GM18861 (cell line): ENCODE results near the gene ZNF32.

Experiments
- ATAC-seq: cut with Tn5 transposase; IDR thresholded peaks from one replicate; pipeline ENCODE4 v1.9.1; 2021; ENCODE audit not compliant: unreplicated experiment

The ZNF32 gene

DNA sequence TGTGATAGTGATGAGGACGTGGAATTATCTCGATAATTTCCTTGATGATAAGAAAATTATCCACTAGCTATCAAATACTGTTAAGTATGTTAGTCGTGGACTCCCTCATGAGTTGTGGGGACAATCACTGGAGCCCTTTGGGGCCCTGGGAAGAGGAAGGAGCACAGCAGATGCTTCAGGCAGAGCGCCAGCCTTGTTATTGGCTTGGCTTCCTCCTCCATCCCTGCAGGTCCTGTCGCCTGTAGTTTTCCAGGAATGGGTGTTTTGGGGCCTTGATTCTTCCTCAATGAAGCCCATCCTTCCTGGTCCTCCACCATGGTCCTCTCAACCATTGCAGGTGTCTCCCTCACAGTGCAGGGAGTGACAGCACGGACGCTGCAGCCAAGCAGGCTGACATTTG is 32.5 kb upstream of the ZNF32 start:
- ATAC-seq, result no peak

DNA sequence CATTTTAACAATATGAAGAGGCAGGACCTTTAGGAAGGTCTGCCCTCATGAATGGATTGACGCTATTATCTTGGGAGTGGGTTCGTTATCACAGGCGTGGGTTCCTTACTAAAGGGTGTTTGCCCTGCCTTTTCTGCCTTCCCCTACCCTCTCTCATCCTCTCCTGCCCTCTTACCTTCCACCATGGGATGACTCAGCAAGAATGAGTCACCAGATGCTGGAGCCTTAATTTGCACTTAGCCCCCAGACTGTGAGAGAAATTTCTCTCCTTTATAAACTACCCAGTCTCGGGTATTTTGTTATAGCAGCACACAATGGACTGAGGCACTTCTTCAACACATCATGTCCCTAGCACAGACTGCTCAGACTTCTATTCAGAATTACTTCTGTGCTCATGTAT is 31.4 kb upstream of the ZNF32 start:
- ATAC-seq, result no peak

DNA sequence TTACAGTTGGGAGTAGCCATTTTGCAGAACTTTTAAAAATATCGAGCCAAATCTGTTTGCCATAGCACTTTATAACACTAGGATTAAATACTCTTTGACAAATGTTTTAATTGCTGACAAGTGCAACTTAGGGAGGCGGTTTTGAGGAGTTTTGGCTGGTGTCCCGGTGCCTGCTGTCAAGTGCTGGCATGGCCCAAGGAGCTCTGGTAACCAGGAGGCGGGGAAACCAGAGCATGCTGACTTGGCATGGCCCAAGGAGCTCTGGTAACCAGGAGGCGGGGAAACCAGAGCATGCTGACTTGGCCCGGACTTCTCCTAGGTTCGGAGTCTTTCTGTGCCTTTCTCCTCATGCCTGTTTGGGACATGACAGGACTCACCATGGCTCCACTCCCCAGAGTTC is 30.8 kb upstream of the ZNF32 start:
- ATAC-seq, result no peak

DNA sequence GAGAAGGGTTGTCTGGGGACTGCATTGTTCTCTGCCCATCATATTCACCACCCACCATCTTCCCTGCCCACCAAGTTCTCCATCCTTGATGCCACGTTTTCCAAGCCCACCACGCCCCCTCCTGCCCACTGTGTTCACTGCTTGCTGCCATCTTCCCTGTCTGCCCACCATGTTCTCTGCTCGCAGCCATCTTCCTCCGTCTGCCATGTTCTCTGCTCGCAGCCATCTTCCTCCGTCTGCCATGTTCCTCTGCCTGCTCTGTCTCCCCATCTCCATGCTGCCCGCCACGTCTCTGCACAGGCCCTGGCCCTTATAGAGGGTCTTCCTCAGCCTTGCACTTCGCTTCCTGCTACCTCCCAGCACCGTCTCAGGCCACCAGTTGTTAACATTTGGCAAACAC is 30.0 kb upstream of the ZNF32 start:
- no peak for ATAC-seq

DNA sequence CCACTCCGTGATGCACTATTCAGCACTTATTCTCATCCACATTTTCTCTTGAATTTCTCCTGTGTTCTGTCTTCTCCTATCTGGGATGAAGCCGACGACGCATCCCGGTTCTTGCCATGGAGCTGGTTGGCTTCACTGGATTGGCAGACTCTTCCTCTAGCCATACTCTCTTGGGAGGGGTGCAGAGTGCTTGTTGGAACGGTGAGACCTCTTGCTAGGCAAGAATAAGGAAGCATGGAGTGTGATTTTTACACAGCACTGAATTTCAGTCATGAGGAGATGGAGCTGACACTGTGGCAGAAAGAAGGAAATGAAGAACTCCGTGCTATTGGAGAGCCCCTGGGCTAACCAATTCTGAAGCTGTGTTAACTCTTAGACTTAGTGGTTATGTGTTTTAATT is 28.2 kb upstream of the ZNF32 start:
- no peak for ATAC-seq

DNA sequence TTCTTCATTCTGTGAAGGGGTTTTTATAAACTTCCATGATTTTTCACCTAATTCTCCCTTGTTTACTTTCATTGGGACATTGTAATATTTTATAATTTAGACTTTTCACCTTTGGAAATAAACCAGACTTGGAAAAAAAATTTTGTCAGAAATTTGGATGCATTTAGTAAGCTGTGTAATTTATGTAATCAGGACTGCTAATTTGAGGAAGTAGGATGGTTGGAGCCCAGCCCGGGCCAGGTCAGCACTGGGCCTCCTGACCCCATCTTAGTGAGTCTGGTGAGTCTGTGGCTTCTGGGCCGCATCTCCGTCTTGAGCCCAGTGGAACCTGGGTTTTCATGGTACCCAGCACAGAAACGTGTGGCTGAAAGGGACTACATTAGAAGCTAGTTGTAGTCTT is 27.6 kb upstream of the ZNF32 start:
- no peak for ATAC-seq

DNA sequence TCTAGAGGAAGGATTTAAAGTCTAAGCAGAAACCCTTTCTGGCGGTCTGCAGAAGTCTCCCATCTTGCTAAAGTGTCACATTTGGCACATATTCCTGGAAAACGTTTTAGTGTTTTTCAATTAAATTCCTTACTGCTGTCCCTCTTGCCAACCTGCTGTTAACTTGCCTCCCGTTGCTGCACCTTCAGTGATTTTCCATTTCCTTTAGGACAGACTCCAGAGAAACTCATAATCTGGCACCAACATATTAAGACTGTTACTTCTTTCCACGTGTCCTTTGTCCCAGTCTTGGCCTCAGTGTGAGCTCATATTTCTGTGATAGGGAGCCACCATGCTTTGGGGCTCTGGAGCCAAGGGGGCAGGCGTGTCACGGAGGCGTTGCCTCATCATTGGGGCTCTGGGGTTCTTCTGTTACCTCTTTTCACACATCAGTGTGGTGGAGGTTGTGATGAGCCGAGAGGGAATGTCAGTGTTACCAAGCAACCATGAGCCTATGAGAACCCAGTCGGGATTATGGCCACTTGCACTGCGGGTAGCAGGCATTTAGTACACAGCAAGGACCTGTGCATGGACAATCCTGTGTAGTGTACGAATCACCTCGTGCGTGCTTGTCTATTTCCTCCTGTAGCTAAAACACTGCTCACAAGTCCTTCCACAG is 26.0 kb upstream of the ZNF32 start:
- no peak for ATAC-seq

DNA sequence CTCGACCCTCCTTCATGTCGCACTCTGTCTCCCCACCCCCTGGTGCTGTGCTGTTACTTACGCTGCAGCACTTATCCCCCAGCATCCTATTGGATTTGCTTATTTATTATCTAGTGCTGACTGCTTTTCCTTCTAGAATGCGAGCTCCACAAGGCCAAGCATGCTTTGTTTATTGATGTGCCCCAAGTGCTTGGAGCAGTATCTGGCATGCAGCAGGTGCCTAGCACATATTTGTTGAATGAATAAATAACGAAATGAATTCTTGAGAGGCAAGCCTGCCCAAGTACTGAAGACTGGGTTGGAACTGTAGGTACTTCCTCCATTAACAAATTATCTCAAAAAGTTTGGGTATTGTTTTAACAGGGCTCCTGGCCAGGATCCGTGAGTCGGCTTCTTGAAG is 24.8 kb upstream of the ZNF32 start:
- ATAC-seq, result no peak

DNA sequence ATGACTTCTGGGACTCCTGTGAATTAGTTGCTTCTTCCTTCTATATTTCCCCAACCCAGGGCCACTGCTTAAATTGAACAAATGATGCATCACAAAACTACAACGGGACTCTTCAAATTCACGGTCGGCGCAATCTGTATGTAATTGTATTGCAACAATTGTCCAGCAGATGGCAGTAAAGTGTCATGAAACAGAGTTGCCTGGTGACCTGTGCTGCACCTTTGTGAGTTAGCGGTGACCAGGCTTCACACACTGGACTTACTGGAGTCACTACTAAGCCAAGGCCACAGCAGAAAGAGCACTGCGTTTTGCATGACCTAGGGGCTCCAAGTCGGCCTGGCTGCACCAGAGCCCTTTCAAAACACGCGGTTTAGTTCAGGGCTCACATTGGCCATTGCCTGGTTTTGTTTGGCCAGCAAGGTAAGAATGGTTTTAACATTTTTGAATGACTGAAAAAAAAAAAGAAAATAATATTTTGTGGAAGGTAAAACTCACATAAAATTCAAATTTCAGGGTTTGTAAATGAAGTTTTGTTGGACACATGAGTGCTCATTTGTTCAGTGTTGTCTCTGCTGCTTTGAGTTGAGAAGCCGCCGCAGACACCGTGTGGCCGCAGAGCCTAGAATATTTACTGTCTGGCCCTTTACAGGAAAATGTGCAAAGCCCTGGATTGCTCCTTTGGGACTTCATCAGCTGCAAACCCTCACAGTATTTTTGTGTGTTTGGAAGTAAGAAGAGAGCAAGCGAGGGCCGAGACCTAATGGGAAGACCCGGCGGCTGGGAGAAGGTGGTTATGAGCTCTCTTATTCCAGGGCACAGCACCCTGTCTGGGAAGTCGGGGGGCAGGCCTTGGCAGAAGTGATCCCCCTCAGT is 23.2 kb upstream of the ZNF32 start:
- ATAC-seq, result peak; percentile 56

DNA sequence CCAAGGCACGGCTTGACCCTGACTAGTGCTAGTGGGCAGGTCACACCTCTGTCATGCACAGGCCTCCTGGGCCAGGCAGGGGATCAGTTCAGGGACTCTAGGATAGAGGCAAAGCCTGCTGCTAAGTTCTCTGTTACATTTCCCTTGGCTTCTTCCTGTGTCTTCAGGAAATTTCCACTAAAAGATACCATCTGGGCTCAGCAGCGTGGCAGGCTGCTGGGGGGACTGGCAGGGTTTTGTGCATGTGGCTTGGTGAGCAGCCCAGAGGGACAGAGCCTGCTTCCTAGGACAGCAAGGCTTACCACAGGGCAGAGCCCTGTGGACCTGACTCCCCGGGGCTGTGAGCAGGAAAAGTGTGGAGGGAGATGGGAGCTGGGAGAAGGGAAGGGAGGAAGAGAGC is 20.7 kb upstream of the ZNF32 start:
- no peak for ATAC-seq

DNA sequence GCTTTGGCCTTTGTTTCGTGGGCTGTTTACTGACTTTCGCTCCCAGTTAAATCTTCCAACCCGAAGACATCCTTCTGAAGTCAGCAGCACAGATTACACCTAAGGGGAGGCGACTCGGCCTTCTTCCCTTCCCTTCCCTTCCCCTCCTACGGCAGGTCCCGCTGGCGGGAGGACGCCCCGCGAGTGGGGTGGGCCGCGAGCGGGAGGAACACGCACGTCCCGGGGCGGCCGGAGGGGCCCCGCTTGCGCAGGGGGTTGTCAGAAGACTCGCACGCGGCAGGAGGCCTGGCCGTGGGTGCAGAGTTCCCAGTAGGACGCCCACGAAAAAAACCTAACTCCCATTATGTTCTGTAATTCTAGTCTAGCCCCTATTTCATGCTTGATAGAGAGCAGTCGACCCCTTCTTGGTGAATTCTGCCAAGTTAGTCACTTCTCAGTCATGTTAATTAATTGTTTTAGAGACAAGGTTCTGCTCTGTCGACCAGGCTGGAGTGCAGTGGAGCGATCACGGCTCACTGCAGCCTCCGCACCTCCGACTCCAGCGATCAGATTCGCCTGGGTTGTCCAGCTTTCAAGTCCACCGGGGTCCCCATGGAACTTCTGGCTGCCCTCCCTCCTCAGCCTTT is 19.2 kb upstream of the ZNF32 start:
- no peak for ATAC-seq

DNA sequence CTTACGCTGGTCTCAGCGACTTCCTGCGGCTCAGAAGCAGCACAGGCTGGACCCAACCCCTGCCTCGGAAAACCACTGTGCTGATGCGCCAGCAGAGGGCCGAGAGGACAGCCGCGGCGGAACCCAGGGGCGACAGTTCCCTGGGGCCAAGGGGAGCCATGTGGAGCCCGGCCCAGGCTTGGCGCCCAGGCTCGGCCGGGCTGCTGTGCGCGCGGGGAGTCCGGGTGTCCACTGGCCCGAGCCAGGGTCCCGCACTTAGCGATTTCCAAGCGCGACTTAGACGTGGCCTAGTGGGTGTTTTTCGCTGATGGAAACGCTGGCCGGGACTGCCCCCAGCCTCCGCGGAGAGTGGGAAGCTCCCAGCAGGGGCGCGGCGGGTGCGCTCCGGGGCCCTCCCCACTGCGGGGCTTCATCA is 18.6 kb upstream of the ZNF32 start:
- ATAC-seq, result no peak

DNA sequence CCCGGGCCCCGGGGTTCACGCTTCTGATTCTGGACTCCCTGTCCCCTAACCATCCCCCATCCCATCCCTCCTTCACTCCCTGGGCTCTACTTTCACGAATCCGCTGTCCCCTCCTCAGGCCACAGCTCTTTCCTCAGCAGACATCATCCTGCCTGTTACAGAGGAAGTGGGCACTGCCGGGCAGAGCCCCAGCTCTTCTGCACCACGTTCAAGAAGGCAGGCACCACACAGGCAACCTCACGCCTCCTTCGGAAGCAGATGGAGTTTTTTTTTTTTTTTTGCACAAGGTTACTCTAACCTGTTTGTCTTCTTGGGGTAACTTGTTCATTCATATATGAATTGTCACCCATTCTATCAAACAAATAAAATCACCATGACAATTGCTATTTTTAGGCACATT is 17.9 kb upstream of the ZNF32 start:
- ATAC-seq, result no peak

DNA sequence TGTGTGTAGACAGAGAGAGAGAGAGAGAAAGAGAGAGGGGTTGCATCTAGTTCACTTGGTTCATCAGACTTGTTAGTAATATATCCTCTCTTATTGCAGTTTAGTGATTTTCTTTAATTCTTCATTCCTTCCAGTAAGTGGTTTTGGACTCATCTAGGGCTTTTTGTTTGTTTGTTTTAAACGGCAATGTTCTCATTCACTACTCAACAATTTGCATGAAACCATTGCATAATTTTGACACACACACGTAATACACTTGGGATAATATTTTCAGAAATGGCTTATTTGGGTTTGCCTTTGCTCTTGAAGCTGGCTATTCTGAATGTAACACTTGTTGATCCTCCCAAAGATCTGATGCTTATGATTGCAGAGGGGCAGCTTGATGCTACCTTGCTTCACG is 16.4 kb upstream of the ZNF32 start:
- no peak for ATAC-seq

DNA sequence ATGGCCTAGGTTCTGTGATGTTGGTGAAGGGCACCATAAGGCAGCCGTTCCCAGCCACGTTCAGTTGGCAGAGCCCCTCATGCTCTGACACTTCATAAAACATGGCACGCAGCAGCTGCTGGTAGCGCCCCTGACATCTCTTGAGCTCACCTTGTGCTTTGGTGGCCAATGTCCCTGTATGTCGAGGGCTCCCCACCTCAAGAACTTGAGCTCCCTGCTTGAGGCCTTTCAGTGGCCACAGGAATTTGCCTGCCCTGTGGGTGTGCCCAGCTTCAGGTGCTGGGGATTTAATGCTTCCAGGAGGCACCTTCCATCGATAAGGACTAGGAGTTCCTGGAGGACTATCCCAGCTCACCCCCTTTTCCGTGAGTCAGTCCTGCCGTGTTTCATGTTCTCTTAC is 9.5 kb upstream of the ZNF32 start:
- ATAC-seq, result no peak

DNA sequence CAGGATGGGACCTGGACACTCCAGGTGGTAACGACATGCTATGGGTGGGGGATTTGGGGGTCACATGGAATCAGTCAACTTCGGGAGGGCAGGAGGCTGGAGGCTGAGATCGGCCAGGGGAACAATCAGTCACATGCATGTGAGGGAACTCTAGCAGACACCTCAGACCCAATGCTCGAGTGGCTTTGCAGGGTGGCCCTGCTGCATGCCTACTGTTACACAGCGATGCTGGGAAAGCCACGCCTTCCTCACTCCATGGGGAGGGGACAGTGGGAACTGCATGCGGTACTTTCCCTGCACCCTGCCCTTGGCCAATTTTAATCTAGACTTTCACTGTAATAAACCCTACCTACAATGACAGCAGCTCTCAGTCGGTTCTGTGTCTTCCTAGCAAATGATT is 6.6 kb upstream of the ZNF32 start:
- no peak for ATAC-seq

DNA sequence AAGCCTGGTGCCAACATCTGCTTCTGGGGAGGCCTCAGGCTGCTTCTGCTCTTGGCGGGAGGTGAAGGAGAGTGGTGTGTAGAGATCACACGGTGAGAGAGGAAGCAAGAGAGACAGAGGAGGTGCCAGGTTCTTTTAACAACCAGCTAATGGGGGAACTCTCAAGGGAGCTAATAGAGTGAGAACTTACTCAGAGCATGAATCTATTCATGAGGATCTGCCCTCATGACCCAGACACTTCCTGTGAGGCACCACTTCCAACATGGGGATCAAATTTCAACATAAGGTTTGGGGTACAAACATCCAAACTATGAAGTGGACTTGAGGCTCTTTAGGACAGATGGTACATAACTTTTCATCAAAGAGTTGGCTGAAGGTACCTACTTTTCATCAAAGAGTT is 5.1 kb upstream of the ZNF32 start:
- ATAC-seq, result no peak

DNA sequence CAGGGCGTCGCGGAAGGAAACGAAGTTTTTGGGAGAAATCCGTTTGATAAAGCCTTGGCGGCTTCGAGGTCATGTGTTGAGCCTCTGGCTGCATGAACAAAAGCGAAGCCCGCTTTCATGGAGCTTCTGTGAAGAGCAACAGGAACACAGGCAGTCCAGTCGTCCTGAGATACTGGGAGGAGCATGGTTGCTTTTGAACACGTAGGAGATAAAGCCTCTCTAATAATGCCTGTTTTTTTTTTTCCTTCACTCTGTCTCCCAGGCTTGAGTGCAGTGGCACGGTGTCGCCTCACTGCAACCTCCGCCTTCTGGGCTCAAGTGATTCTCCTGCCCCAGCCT is 473 bp upstream of the ZNF32 start:
- ATAC-seq, result no peak

DNA sequence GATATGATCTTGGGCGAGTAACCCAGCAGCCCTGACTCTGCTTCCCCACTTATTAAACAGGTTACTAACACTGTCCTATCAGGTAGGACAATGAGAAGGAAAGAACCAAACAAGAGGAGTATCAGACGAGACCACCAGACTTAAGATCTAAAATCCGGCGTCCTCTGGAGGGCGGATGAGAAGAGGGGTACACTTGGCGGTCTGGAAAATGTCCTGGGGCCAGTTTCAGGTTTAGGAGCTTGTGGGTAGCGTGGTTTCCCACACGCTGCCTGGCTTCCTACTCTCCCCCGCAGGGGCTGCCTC is 635 bp downstream of the ZNF32 start:
- no peak for ATAC-seq

DNA sequence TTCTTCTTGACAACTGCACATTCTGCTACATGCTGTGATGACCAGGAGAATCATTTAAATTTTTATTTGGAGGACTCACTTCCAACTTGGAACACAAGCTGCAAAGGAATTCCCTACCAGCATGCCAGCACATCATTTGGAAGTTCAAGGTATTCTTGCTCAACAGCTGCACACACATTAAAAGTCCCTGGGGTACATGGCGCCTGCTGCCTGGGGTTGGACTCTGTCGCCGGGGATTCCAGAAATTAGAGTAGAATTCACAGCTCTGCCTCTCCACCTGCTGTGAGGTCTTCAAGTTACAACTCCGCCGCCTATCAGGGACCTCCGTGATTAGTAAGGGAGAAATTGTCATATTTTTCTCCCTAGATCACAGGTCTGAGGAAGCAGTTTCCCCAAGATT is 1.1 kb downstream of the ZNF32 start:
- no peak for ATAC-seq

DNA sequence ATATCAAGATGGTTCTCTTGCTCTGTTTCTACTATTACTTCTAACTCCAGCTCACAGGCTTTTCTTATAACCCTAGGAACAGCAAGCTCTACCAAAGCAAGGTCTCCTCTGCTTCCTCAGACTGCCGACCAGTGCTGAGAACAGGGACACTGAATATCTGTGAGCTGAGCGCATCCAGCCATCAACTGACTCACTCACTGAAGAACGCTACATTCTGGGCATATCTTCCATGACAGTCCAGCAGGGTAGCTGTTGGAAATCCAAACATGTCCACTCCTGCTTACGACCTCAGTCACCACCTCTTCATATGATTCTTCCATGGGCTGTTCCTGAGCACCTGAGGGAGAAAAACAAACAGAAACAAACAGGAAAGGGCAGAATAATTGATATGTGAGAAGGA is 2.8 kb downstream of the ZNF32 start:
- ATAC-seq, result no peak

DNA sequence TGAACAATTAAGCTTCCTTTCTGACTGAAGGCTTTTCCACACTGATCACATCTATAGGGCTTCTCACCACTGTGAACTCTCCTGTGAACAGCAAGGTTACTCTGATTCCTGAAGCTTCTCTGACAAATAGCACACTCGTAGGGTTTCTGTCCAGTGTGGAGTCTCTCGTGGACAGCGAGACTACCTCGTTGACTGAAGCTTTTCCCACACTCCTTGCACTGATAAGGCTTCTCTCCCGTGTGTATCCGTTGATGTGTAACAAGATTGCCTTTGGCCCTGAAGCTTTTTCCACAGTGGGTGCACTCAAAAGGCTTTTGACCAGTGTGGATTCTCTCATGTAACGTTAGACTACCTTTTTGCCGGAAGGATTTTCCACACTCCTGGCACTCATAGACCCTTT is 4.4 kb downstream of the ZNF32 start:
- no peak for ATAC-seq

DNA sequence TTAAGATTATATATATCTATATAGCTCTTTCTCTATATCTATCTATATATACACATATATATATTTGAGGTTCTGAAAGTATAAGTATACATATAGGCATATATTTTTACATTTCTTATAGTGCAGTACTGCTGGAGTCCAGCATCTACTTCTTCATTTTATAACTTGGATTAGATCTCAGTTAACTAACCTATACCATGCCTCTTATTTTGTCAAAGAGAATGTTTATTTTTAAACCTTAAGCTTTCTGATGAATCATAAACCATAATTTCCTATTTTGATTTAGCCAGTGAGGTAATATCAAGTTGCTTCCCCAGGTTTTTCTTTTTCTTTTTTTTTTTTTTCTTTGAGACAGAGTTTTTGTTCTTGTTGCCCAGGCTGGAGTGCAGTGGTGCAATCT is 8.1 kb downstream of the ZNF32 start:
- ATAC-seq, result no peak
